ENCODE data around the gene METTL23. TPM values are rescaled to one million over a fixed set of nuclear protein-coding genes. Genes with fewer than 3 reads are reported as not detected.

METTL23 gene
- total and polyA plus RNA-seq, 2 of the 8 experiments (the other 6 are each of a cell fraction or from before 2014, with no cell fraction given): 36.1 to 60.2 TPM

DNA sequence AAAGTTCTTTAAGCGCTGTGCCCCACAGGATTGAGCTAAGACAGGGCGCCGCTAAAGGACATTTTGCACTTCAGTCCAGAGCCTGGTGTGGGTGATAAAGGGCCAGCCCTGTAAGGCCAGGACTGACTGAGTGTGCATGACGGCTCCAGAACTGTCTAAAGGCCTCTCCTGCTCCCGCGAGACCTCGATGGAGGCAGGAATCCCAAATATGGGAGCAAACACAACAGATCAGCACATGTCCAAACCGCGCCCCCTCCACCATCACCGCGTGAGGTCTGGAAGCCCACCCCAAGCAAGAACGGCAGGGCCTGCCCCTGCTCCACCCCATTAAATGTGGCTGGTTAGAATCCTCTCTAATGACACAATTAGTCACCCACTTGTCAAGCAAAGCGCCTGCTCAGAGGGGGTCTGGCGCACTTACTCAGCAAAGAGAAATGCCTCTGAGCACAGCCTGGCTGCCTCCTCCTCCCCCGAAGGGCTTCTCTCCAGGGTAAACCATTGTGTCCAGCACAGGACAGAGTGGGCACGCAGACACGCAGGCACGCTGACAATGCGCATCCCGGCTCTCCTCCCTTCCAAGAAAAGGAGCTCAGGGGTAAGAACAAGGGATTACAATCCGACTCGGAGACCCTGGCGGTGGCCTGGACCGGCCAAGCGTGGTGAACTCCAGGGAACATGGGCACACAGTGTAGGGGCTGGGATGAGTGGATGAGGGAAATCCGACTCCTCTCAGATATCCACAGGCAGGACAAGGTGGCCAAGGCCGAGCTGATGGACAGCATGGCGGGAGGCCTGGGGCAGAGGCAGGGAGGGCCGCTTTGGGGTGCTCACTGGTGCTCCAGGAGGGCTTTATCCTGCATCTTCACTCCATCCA lies 17.3 kb upstream of the METTL23 start (continued):
- TF ChIP-seq, protein P1, sequence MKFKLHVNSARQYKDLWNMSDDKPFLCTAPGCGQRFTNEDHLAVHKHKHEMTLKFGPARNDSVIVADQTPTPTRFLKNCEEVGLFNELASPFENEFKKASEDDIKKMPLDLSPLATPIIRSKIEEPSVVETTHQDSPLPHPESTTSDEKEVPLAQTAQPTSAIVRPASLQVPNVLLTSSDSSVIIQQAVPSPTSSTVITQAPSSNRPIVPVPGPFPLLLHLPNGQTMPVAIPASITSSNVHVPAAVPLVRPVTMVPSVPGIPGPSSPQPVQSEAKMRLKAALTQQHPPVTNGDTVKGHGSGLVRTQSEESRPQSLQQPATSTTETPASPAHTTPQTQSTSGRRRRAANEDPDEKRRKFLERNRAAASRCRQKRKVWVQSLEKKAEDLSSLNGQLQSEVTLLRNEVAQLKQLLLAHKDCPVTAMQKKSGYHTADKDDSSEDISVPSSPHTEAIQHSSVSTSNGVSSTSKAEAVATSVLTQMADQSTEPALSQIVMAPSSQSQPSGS (IDR thresholded peaks at IDR 0.05; ENCODE audit: low read length): no peak
- TF ChIP-seq, protein P2, sequence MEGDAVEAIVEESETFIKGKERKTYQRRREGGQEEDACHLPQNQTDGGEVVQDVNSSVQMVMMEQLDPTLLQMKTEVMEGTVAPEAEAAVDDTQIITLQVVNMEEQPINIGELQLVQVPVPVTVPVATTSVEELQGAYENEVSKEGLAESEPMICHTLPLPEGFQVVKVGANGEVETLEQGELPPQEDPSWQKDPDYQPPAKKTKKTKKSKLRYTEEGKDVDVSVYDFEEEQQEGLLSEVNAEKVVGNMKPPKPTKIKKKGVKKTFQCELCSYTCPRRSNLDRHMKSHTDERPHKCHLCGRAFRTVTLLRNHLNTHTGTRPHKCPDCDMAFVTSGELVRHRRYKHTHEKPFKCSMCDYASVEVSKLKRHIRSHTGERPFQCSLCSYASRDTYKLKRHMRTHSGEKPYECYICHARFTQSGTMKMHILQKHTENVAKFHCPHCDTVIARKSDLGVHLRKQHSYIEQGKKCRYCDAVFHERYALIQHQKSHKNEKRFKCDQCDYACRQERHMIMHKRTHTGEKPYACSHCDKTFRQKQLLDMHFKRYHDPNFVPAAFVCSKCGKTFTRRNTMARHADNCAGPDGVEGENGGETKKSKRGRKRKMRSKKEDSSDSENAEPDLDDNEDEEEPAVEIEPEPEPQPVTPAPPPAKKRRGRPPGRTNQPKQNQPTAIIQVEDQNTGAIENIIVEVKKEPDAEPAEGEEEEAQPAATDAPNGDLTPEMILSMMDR (IDR thresholded peaks at IDR 0.05; ENCODE audit: control extremely low read depth in 1 of 3, insufficient read depth in 1 of 3, low read depth in 1 of 3, low read length in 3 of 3): no peak
- no peak for TF ChIP-seq BACH1 (IDR thresholded peaks at IDR 0.05; ENCODE audit: low read length)
- no peak for TF ChIP-seq YY1 (IDR thresholded peaks at IDR 0.05; ENCODE audit: low read depth, low read length)
- TF ChIP-seq HDAC2 (IDR thresholded peaks at IDR 0.05; ENCODE audit: borderline replicate concordance in 1 of 2, low read depth in 2 of 2, low read length in 2 of 2): no peak
- TF ChIP-seq SP2 (IDR thresholded peaks at IDR 0.05; ENCODE audit: low read length): no peak
- TF ChIP-seq POLR2A (IDR thresholded peaks at IDR 0.05; ENCODE audit: control extremely low read depth in 1 of 2, low read depth in 2 of 2, low read length in 2 of 2): no peak
- no peak for TF ChIP-seq BRCA1 (IDR thresholded peaks at IDR 0.05; ENCODE audit: low read depth, low read length)
